ENCODE measurements around the gene ACAT2. TPM values are rescaled to one million over a fixed set of nuclear protein-coding genes. Genes with fewer than 3 reads are reported as not detected.

Gene ACAT2
- total and polyA plus RNA-seq, 2 donors (not counting 1 experiment from before 2014, with no cell fraction given): 6.5 to 31.1 TPM

GRCh38 chr6:159805440-159806020, 43.7 kb downstream of the ACAT2 start:
- H3K4me2 ChIP-seq (replicated peaks; ENCODE audit: low read depth, low read length, poor library complexity, severe bottlenecking): no peak overlapping the region
- ATAC-seq (ENCODE audit: low read depth) (no peak), DNase-seq (no peak)
- H3K27ac ChIP-seq (ENCODE audit: low read length in 2 of 2): no peak overlapping the region
- no peaks in the 10 kb centered on the region for H3K27me3 Mint-ChIP-seq
- H3K9me3 ChIP-seq (ENCODE audit: control extremely low read depth in 1 of 3, control insufficient read depth in 2 of 3, insufficient read depth in 1 of 3, low read length in 2 of 3): no peaks in the 10 kb centered on the region
- intact Hi-C loops (cut with micrococcal nuclease): no loop called here
- H3K9ac ChIP-seq (ENCODE audit: low read length): no peak overlapping the region
- no peaks in the 10 kb centered on the region for H4K20me1 ChIP-seq (ENCODE audit: control insufficient read depth, insufficient read depth, low read length, poor library complexity, severe bottlenecking)
- H2AFZ ChIP-seq (ENCODE audit: insufficient read depth, low read depth, low read length, poor library complexity, severe bottlenecking): no peak overlapping the region
- H3K27ac Mint-ChIP-seq: no peak overlapping the region
- no peaks in the 10 kb centered on the region for H3K4me1 ChIP-seq (ENCODE audit: control insufficient read depth in 2 of 2, insufficient read depth in 2 of 2, low read length in 2 of 2)
- peaks cover 0 to 5% of the 10 kb centered on the region in 2 experiments for H3K36me3 ChIP-seq (replicated peaks in 1 of 2; ENCODE audit: control extremely low read depth in 1 of 2, control insufficient read depth in 1 of 2, extremely low read depth in 1 of 2, insufficient read depth in 2 of 2, low read length in 1 of 2)
- no peak overlapping the region for H3K4me3 Mint-ChIP-seq
- H3K4me3 ChIP-seq (ENCODE audit: control extremely low read depth in 1 of 5, extremely low read depth in 1 of 5, insufficient read depth in 1 of 5, low read depth in 2 of 5, low read length in 4 of 5): no peak overlapping the region
- no peak for TF ChIP-seq EZH2 (IDR thresholded peaks at IDR 0.05; ENCODE audit: borderline replicate concordance, insufficient read depth, low read depth, low read length, poor library complexity, severe bottlenecking)
- TF ChIP-seq CTCF (IDR thresholded peaks at IDR 0.05): no peak
- H3K27me3 ChIP-seq (replicated peaks in 1 of 4; ENCODE audit: control extremely low read depth in 1 of 4, control insufficient read depth in 3 of 4, insufficient read depth in 4 of 4, low read length in 3 of 4): no peaks in the 10 kb centered on the region
- 98% methylated on average over 5 of the region's 6 CpGs for WGBS (ENCODE audit: insufficient coverage)
- peaks cover 4% of the 10 kb centered on the region for H3K4me1 Mint-ChIP-seq
- POLR2A ChIA-PET: no interaction called here
- H3K79me2 ChIP-seq (ENCODE audit: control insufficient read depth, insufficient read depth, low read length): no peaks in the 10 kb centered on the region
- no peaks in the 10 kb centered on the region for H3K9me3 Mint-ChIP-seq (ENCODE audit: insufficient read depth)
- CTCF ChIA-PET: no interaction called here

DNA sequence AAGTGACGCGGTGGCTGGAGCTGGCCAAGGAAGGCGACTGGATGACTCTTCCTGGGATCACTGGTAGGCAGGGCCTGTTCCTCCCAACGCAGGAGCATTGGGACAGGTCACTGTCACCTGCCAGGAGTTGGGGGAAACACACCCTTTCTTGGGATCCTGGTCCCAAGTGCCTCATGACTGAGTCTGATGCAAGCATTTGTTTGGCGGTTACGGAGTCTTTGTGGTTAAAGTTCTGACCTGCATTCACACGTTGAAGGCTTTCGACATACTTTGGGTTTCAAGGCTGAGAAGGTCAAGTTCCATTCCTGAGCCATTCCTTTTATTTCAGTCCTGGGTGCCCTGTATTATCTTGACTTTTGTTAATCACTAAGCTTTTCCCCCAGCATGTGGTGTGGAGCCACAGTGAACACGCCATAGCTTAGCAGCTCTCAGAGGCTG, 44.2 kb downstream of the ACAT2 start:
- Histone ChIP-seq H4K20me1 (ENCODE audit: control insufficient read depth, insufficient read depth, low read length, poor library complexity, severe bottlenecking) (no peaks in the 10 kb centered on the region), H3K4me2 (replicated peaks; ENCODE audit: low read depth, low read length, poor library complexity, severe bottlenecking) (no peak overlapping the region), H3K79me2 (ENCODE audit: control insufficient read depth, insufficient read depth, low read length) (no peaks in the 10 kb centered on the region), H3K9me3 (ENCODE audit: control extremely low read depth in 1 of 3, control insufficient read depth in 2 of 3, insufficient read depth in 1 of 3, low read length in 2 of 3) (no peaks in the 10 kb centered on the region), H3K4me3 (ENCODE audit: control extremely low read depth in 1 of 5, extremely low read depth in 1 of 5, insufficient read depth in 1 of 5, low read depth in 2 of 5, low read length in 4 of 5) (no peak overlapping the region), H3K27ac (ENCODE audit: low read length in 2 of 2) (no peak overlapping the region), H3K27me3 (replicated peaks in 1 of 4; ENCODE audit: control extremely low read depth in 1 of 4, control insufficient read depth in 3 of 4, insufficient read depth in 4 of 4, low read length in 3 of 4) (no peaks in the 10 kb centered on the region), H3K36me3 (replicated peaks in 1 of 2; ENCODE audit: control extremely low read depth in 1 of 2, control insufficient read depth in 1 of 2, extremely low read depth in 1 of 2, insufficient read depth in 2 of 2, low read length in 1 of 2) (peaks cover 0 to under 1% of the 10 kb centered on the region in 2 experiments), H3K4me1 (ENCODE audit: control insufficient read depth in 2 of 2, insufficient read depth in 2 of 2, low read length in 2 of 2) (no peaks in the 10 kb centered on the region), H2AFZ (ENCODE audit: insufficient read depth, low read depth, low read length, poor library complexity, severe bottlenecking) (no peak overlapping the region), H3K9ac (ENCODE audit: low read length) (no peak overlapping the region)
- POLR2A ChIA-PET: no interaction called here
- Mint-ChIP-seq H3K4me1 (peaks cover 4% of the 10 kb centered on the region), H3K27ac (no peak overlapping the region), H3K27me3 (no peaks in the 10 kb centered on the region), H3K4me3 (no peak overlapping the region), H3K9me3 (ENCODE audit: insufficient read depth) (no peaks in the 10 kb centered on the region)
- DNase-seq (no peak), ATAC-seq (ENCODE audit: low read depth) (no peak)
- intact Hi-C loops (cut with micrococcal nuclease): no loop called here
- 97% methylated on average over 9 of the region's 9 CpGs for WGBS (ENCODE audit: insufficient coverage)
- TF ChIP-seq CTCF (IDR thresholded peaks at IDR 0.05) (no peak), EZH2 (IDR thresholded peaks at IDR 0.05; ENCODE audit: borderline replicate concordance, insufficient read depth, low read depth, low read length, poor library complexity, severe bottlenecking) (no peak)
- CTCF ChIA-PET: no interaction called here
